ENCODE measurements around the gene PCARE. TPM values are rescaled to one million over a fixed set of nuclear protein-coding genes. Genes with fewer than 3 reads are reported as not detected.
A peak's percentile ranks its signal among the peaks of the same experiment; 100 is the strongest.
"Not testable (repeated sequence)": the region's sequence is repeated elsewhere in the genome, so short reads cannot be mapped to it uniquely, and the experiment has no call there.

The PCARE gene
- total RNA-seq, 1 experiment from 2014 or later = not detected

GRCh38 chr2:29109246-29109645 is 34.9 kb upstream of the PCARE start:
- Histone ChIP-seq H3K9me3 (replicated peaks) (no peaks in the 10 kb centered on the region), H3K27ac (no peak overlapping the region), H3K4me3 (no peak overlapping the region), H3K27me3 (replicated peaks) (no peaks in the 10 kb centered on the region), H3K4me1 (replicated peaks) (peaks cover 38% of the 10 kb centered on the region), H3K36me3 (no peaks in the 10 kb centered on the region)
- no peak for DNase-seq (ENCODE audit: low read depth in 1 of 2, low spot score in 2 of 2)

GRCh38 chr2:29108225-29108624 is 33.9 kb upstream of the PCARE start:
- Histone ChIP-seq H3K36me3 (no peaks in the 10 kb centered on the region), H3K9me3 (replicated peaks) (no peaks in the 10 kb centered on the region), H3K27me3 (replicated peaks) (no peaks in the 10 kb centered on the region), H3K4me3 (peak overlapping the region; percentile 12; the same call in 1 of the 2 replicates), H3K4me1 (replicated peaks) (peaks cover 27% of the 10 kb centered on the region), H3K27ac (peak overlapping the region; percentile 83)
- DNase-seq (ENCODE audit: low read depth in 1 of 2, low spot score in 2 of 2) = peak; percentile 79 to 89

- H3K27me3 ChIP-seq (replicated peaks); DNase-seq (ENCODE audit: low read depth in 1 of 2, low spot score in 2 of 2); H3K9me3 ChIP-seq (replicated peaks); H3K36me3 ChIP-seq; H3K4me3 ChIP-seq: not testable (repeated sequence)
- Histone ChIP-seq H3K4me1 (replicated peaks) (peaks cover 22% of the 10 kb centered on the region), H3K27ac (peak overlapping the region; percentile 83)
These were observed 33.2 kb upstream of the PCARE start for GRCh38 chr2:29107547-29107946.

GRCh38 chr2:29106980-29107388 is 32.7 kb upstream of the PCARE start:
- H3K27ac ChIP-seq = no peak overlapping the region; the same call in 1 of the 2 replicates
- H3K4me1 ChIP-seq (replicated peaks) = peaks cover 22% of the 10 kb centered on the region
- no peaks in the 10 kb centered on the region for H3K27me3 ChIP-seq (replicated peaks)
- H3K4me3 ChIP-seq = no peak overlapping the region
- no peaks in the 10 kb centered on the region for H3K9me3 ChIP-seq (replicated peaks)
- no peaks in the 10 kb centered on the region for H3K36me3 ChIP-seq
- DNase-seq (ENCODE audit: low read depth in 1 of 2, low spot score in 2 of 2) = peak in 1 of 2 experiments; percentile 33

GRCh38 chr2:29106256-29106655 is 31.9 kb upstream of the PCARE start:
- Histone ChIP-seq H3K36me3 (no peaks in the 10 kb centered on the region), H3K4me3 (no peak overlapping the region), H3K4me1 (replicated peaks) (peaks cover 22% of the 10 kb centered on the region), H3K27ac (no peak overlapping the region; the same call in 1 of the 2 replicates), H3K9me3 (replicated peaks) (no peaks in the 10 kb centered on the region), H3K27me3 (replicated peaks) (no peaks in the 10 kb centered on the region)
- DNase-seq (ENCODE audit: low read depth in 1 of 2, low spot score in 2 of 2) = no peak

GRCh38 chr2:29105375-29105774 is 31.1 kb upstream of the PCARE start:
- H3K27me3 ChIP-seq (replicated peaks) = no peaks in the 10 kb centered on the region
- H3K4me1 ChIP-seq (replicated peaks) = peaks cover 22% of the 10 kb centered on the region
- no peaks in the 10 kb centered on the region for H3K9me3 ChIP-seq (replicated peaks)
- no peak overlapping the region for H3K27ac ChIP-seq
- no peaks in the 10 kb centered on the region for H3K36me3 ChIP-seq
- no peak for DNase-seq (ENCODE audit: low read depth in 1 of 2, low spot score in 2 of 2)
- H3K4me3 ChIP-seq = no peak overlapping the region

GRCh38 chr2:29104688-29105087 is 30.4 kb upstream of the PCARE start:
- DNase-seq (ENCODE audit: low read depth in 1 of 2, low spot score in 2 of 2) = no peak
- no peaks in the 10 kb centered on the region for H3K9me3 ChIP-seq (replicated peaks)
- H3K4me3 ChIP-seq = no peak overlapping the region
- no peak overlapping the region for H3K27ac ChIP-seq
- no peaks in the 10 kb centered on the region for H3K36me3 ChIP-seq
- peaks cover 22% of the 10 kb centered on the region for H3K4me1 ChIP-seq (replicated peaks)
- H3K27me3 ChIP-seq (replicated peaks) = no peaks in the 10 kb centered on the region

GRCh38 chr2:29100564-29100963 is 26.2 kb upstream of the PCARE start:
- no peak for DNase-seq (ENCODE audit: low read depth in 1 of 2, low spot score in 2 of 2)
- no peaks in the 10 kb centered on the region for H3K4me1 ChIP-seq (replicated peaks)
- no peaks in the 10 kb centered on the region for H3K36me3 ChIP-seq
- H3K4me3 ChIP-seq = no peak overlapping the region
- H3K27ac ChIP-seq = no peak overlapping the region
- no peaks in the 10 kb centered on the region for H3K9me3 ChIP-seq (replicated peaks)
- H3K27me3 ChIP-seq (replicated peaks) = no peaks in the 10 kb centered on the region

- no peaks in the 10 kb centered on the region for H3K27me3 ChIP-seq (replicated peaks)
These were observed 23.2 kb upstream of the PCARE start for GRCh38 chr2:29097569-29097968.

GRCh38 chr2:29096969-29097368 is 22.6 kb upstream of the PCARE start:
- H3K36me3 ChIP-seq = no peaks in the 10 kb centered on the region
- no peaks in the 10 kb centered on the region for H3K9me3 ChIP-seq (replicated peaks)
- H3K27ac ChIP-seq = no peak overlapping the region
- no peaks in the 10 kb centered on the region for H3K4me1 ChIP-seq (replicated peaks)
- no peak for DNase-seq (ENCODE audit: low read depth in 1 of 2, low spot score in 2 of 2)
- H3K4me3 ChIP-seq = no peak overlapping the region
- no peaks in the 10 kb centered on the region for H3K27me3 ChIP-seq (replicated peaks)

More at GRCh38 chr2:29097569-29097968, 23.2 kb upstream of the PCARE start:
- no peak for DNase-seq (ENCODE audit: low read depth in 1 of 2, low spot score in 2 of 2)
- H3K4me3 ChIP-seq = no peak overlapping the region
- H3K27ac ChIP-seq = no peak overlapping the region
- no peaks in the 10 kb centered on the region for H3K4me1 ChIP-seq (replicated peaks)
- no peaks in the 10 kb centered on the region for H3K9me3 ChIP-seq (replicated peaks)
- H3K36me3 ChIP-seq = no peaks in the 10 kb centered on the region

GRCh38 chr2:29090311-29090710 is 16.0 kb upstream of the PCARE start:
- not testable (repeated sequence) for H3K27ac ChIP-seq; H3K36me3 ChIP-seq; H3K4me1 ChIP-seq (replicated peaks); H3K9me3 ChIP-seq (replicated peaks); H3K4me3 ChIP-seq; H3K27me3 ChIP-seq (replicated peaks)
- peak in 1 of 2 experiments; percentile 27 for DNase-seq (ENCODE audit: low read depth in 1 of 2, low spot score in 2 of 2)

- Histone ChIP-seq H3K27me3 (replicated peaks) (no peaks in the 10 kb centered on the region), H3K36me3 (no peaks in the 10 kb centered on the region), H3K27ac (no peak overlapping the region), H3K4me3 (no peak overlapping the region), H3K4me1 (replicated peaks) (no peaks in the 10 kb centered on the region), H3K9me3 (replicated peaks) (no peaks in the 10 kb centered on the region)
- no peak for DNase-seq (ENCODE audit: low read depth in 1 of 2, low spot score in 2 of 2)
These were observed 10.2 kb upstream of the PCARE start for GRCh38 chr2:29084554-29084953.

- H3K36me3 ChIP-seq = no peaks in the 10 kb centered on the region
- no peak for DNase-seq (ENCODE audit: low read depth in 1 of 2, low spot score in 2 of 2)
These were observed 8.6 kb upstream of the PCARE start for GRCh38 chr2:29082804-29083495.

GRCh38 chr2:29080886-29081743 is 6.8 kb upstream of the PCARE start:
- no peak for DNase-seq (ENCODE audit: low read depth in 1 of 2, low spot score in 2 of 2)
- Histone ChIP-seq H3K27ac (no peak overlapping the region), H3K9me3 (replicated peaks) (no peaks in the 10 kb centered on the region), H3K27me3 (replicated peaks) (no peaks in the 10 kb centered on the region), H3K4me1 (replicated peaks) (peaks cover 4% of the 10 kb centered on the region; the same call in 1 of the 2 replicates), H3K36me3 (no peaks in the 10 kb centered on the region), H3K4me3 (no peak overlapping the region)

More at GRCh38 chr2:29082804-29083495, 8.6 kb upstream of the PCARE start:
- Histone ChIP-seq H3K27ac (no peak overlapping the region), H3K4me3 (no peak overlapping the region), H3K4me1 (replicated peaks) (no peaks in the 10 kb centered on the region), H3K27me3 (replicated peaks) (no peaks in the 10 kb centered on the region), H3K9me3 (replicated peaks) (no peaks in the 10 kb centered on the region)

All from SJSA1 (cell line).